Measurements from ENCODE around the gene TRPM2. TPM values are rescaled to one million over a fixed set of nuclear protein-coding genes. Genes with fewer than 3 reads are reported as not detected.

The TRPM2 gene
- total RNA-seq, 1 donor from 2014 or later = 12.0 TPM

GRCh38 chr21:44321846-44322450 lies 31.5 kb upstream of the TRPM2 start:
- no peak for DNase-seq (ENCODE audit: low spot score)

GRCh38 chr21:44322621-44323325 lies 30.6 kb upstream of the TRPM2 start:
- no peak for DNase-seq (ENCODE audit: low spot score)

- DNase-seq (ENCODE audit: low spot score) = no peak
Observed at GRCh38 chr21:44323591-44323990, 29.8 kb upstream of the TRPM2 start.

GRCh38 chr21:44324106-44324853 lies 29.1 kb upstream of the TRPM2 start:
- DNase-seq (ENCODE audit: low spot score) = no peak

- DNase-seq (ENCODE audit: low spot score) = no peak
Observed at GRCh38 chr21:44324854-44325107, 28.6 kb upstream of the TRPM2 start.

- DNase-seq (ENCODE audit: low spot score) = no peak
Observed at GRCh38 chr21:44325386-44326271, 27.8 kb upstream of the TRPM2 start.

- no peak for DNase-seq (ENCODE audit: low spot score)
Observed at GRCh38 chr21:44326272-44326647, 27.2 kb upstream of the TRPM2 start.

- no peak for DNase-seq (ENCODE audit: low spot score)
Observed at GRCh38 chr21:44326716-44327602, 26.5 kb upstream of the TRPM2 start.

GRCh38 chr21:44327603-44327974 lies 25.8 kb upstream of the TRPM2 start:
- no peak for DNase-seq (ENCODE audit: low spot score)

GRCh38 chr21:44328242-44328895 lies 25.1 kb upstream of the TRPM2 start:
- no peak for DNase-seq (ENCODE audit: low spot score)

- no peak for DNase-seq (ENCODE audit: low spot score)
Observed at GRCh38 chr21:44329086-44329889, 24.1 kb upstream of the TRPM2 start.

- no peak for DNase-seq (ENCODE audit: low spot score)
Observed at GRCh38 chr21:44329971-44330681, 23.3 kb upstream of the TRPM2 start.

- DNase-seq (ENCODE audit: low spot score) = no peak
Observed at GRCh38 chr21:44330698-44331097, 22.7 kb upstream of the TRPM2 start.

- no peak for DNase-seq (ENCODE audit: low spot score)
Observed at GRCh38 chr21:44331209-44331608, 22.2 kb upstream of the TRPM2 start.

GRCh38 chr21:44331650-44332307 lies 21.6 kb upstream of the TRPM2 start:
- no peak for DNase-seq (ENCODE audit: low spot score)

GRCh38 chr21:44332383-44332782 lies 21.0 kb upstream of the TRPM2 start:
- DNase-seq (ENCODE audit: low spot score) = no peak

- no peak for DNase-seq (ENCODE audit: low spot score)
Observed at GRCh38 chr21:44332965-44333364, 20.5 kb upstream of the TRPM2 start.

Measured in mesenteric fat pad (tissue), 1 donor.